ENCODE data around the gene ADARB2.
A peak's percentile ranks its signal among the peaks of the same experiment; 100 is the strongest.
"Not testable (repeated sequence)": the region's sequence is repeated elsewhere in the genome, so short reads cannot be mapped to it uniquely, and the experiment has no call there.

ADARB2 gene

GRCh38 chr10:1451362-1451888, 285.9 kb downstream of the ADARB2 start:
- DNase-seq = no peak

- no peak for DNase-seq
These were observed 287.6 kb downstream of the ADARB2 start for GRCh38 chr10:1449572-1450205.

- no peak for DNase-seq
These were observed 288.3 kb downstream of the ADARB2 start for GRCh38 chr10:1449021-1449420.

GRCh38 chr10:1448252-1448930, 288.9 kb downstream of the ADARB2 start:
- DNase-seq = no peak

GRCh38 chr10:1444826-1445225, 292.5 kb downstream of the ADARB2 start:
- DNase-seq = no peak

GRCh38 chr10:1440897-1441296, 296.4 kb downstream of the ADARB2 start:
- DNase-seq = no peak

GRCh38 chr10:1434912-1435692, 302.2 kb downstream of the ADARB2 start:
- DNase-seq = no peak

- DNase-seq = no peak
These were observed 303.1 kb downstream of the ADARB2 start for GRCh38 chr10:1434202-1434601.

GRCh38 chr10:1432161-1432560, 305.2 kb downstream of the ADARB2 start:
- no peak for DNase-seq

GRCh38 chr10:1431229-1431628, 306.1 kb downstream of the ADARB2 start:
- DNase-seq = no peak

- not testable (repeated sequence) for DNase-seq
These were observed 309.7 kb downstream of the ADARB2 start for GRCh38 chr10:1427521-1428186.

GRCh38 chr10:1426786-1427185, 310.5 kb downstream of the ADARB2 start:
- no peak for DNase-seq

- DNase-seq = no peak
These were observed 311.4 kb downstream of the ADARB2 start for GRCh38 chr10:1425879-1426278.

GRCh38 chr10:1424648-1425047, 312.7 kb downstream of the ADARB2 start:
- DNase-seq = no peak

- no peak for DNase-seq
These were observed 313.6 kb downstream of the ADARB2 start for GRCh38 chr10:1423676-1424253.

GRCh38 chr10:1422275-1422674, 315.1 kb downstream of the ADARB2 start:
- no peak for DNase-seq

GRCh38 chr10:1420661-1421362, 316.5 kb downstream of the ADARB2 start:
- DNase-seq = peak; percentile 29

GRCh38 chr10:1419796-1420610, 317.3 kb downstream of the ADARB2 start:
- no peak for DNase-seq

- DNase-seq = no peak
These were observed 319.2 kb downstream of the ADARB2 start for GRCh38 chr10:1418031-1418550.

GRCh38 chr10:1417574-1417973, 319.8 kb downstream of the ADARB2 start:
- DNase-seq = no peak

GRCh38 chr10:1416456-1417037, 320.8 kb downstream of the ADARB2 start:
- DNase-seq = no peak
